Aorta (tissue), 5 donors: ENCODE results near the gene CREB5. TPM values are rescaled to one million over a fixed set of nuclear protein-coding genes. Genes with fewer than 3 reads are reported as not detected.

Experiments used
- ATAC-seq: fragments of 200-7000 bp; cut with Tn5 transposase; one replicate; pipeline ENCODE4 v1.9.1; 2022; ENCODE audit warnings: moderate library complexity; ENCODE audit not compliant: low FRiP score
- DNase-seq, 2 donors: peaks; one replicate each; pipeline ENCODE4 v3.0.0-alpha.2; 2020
- H3K27ac ChIP-seq, 2 donors: one replicate each; pipeline ENCODE4 v1.5.1; 2013; ENCODE audit warnings: low read length in 2 of 2, mild to moderate bottlenecking in 2 of 2, moderate library complexity in 2 of 2, control low read depth in 1 of 2, inconsistent platforms in 1 of 2, low read depth in 1 of 2
- H3K27me3 ChIP-seq, 2 donors: one replicate each; pipeline ENCODE4 v1.6.1; 2013; ENCODE audit warnings: control low read depth in 1 of 2, low read length in 1 of 2, mild to moderate bottlenecking in 1 of 2, moderate library complexity in 1 of 2; ENCODE audit not compliant: insufficient read depth in 2 of 2, control insufficient read depth in 1 of 2
- H3K36me3 ChIP-seq, 2 donors: one replicate each; pipeline ENCODE4 v1.6.1; 2013; ENCODE audit warnings: control low read depth in 1 of 2, low read length in 1 of 2, mild to moderate bottlenecking in 1 of 2; ENCODE audit not compliant: insufficient read depth in 2 of 2, control insufficient read depth in 1 of 2
- H3K4me1 ChIP-seq, 2 donors: one replicate each; pipeline ENCODE4 v1.6.1; 2013; ENCODE audit warnings: low read length in 2 of 2, control low read depth in 1 of 2, mild to moderate bottlenecking in 1 of 2, moderate library complexity in 1 of 2; ENCODE audit not compliant: insufficient read depth in 2 of 2, control insufficient read depth in 1 of 2
- H3K4me3 ChIP-seq, 2 donors: one replicate each; pipeline ENCODE4 v1.5.1; 2013; ENCODE audit warnings: low read length in 2 of 2, control low read depth in 1 of 2, mild to moderate bottlenecking in 1 of 2
- H3K9me3 ChIP-seq: one replicate; pipeline ENCODE4 v1.6.1; 2013; ENCODE audit warnings: mild to moderate bottlenecking, low read length; ENCODE audit not compliant: control insufficient read depth
- WGBS, 2 donors: extraction: QIAGEN DNeasy Blood & Tissue Kit; methylation state at CpG; one replicate each; pipeline ENCODE4 v1.1.7; 2013; 5-methylcytosine and 5-hydroxymethylcytosine counted together
- intact Hi-C, 2 donors: fragments of 100-400 bp; cut with DNase I; formaldehyde crosslinking; loops; one replicate each; pipeline versions ENCODE4 v1.14.2 to v1.15.0; 2022
- polyA plus RNA-seq, 2 donors: library from polyadenylated mRNA; stranded (reverse); fragments of 200-250 nt; gene quantifications; one replicate each; pipeline ENCODE4 v1.2.3, GENCODE V29; 2013
- total RNA-seq, 2 donors: library from RNA; stranded (reverse); fragmentation: NEBNext Ultra II Directional; extraction: Animal tissue kit (Norgen Biotek cat#: 25700); gene quantifications; one replicate each; pipeline ENCODE4 v1.2.1, GENCODE V29; 2021
- donor health status: healthy with polysubstance abuse.
- donor health status: Bipolar disorder and iron deficiency.
- donor health status: DM: no; HTN: no; CAD: no.
- donor health status: DM: no; HTN: no; CAD: no.
- donor health status: DM: yes; HTN: yes; CAD: no.

The CREB5 gene
- total and polyA plus RNA-seq, 4 donors: 2.6 to 57.1 (median 17.9) TPM

- H3K27me3 ChIP-seq: no peaks in the 10 kb centered on the region
- DNase-seq (no peak), ATAC-seq (no peak)
- intact Hi-C loops: no loop called here
- 91% methylated on average over 9 of the region's 9 CpGs for WGBS, 2 donors
- H3K4me1 ChIP-seq: peaks cover 0 to 4% of the 10 kb centered on the region in 2 donors
- no peak overlapping the region for H3K27ac ChIP-seq
- no peaks in the 10 kb centered on the region for H3K9me3 ChIP-seq
- H3K36me3 ChIP-seq: no peaks in the 10 kb centered on the region
- H3K4me3 ChIP-seq: no peak overlapping the region
These were observed 311.0 kb downstream of the CREB5 start for GRCh38 chr7:28723336-28723735.

DNA sequence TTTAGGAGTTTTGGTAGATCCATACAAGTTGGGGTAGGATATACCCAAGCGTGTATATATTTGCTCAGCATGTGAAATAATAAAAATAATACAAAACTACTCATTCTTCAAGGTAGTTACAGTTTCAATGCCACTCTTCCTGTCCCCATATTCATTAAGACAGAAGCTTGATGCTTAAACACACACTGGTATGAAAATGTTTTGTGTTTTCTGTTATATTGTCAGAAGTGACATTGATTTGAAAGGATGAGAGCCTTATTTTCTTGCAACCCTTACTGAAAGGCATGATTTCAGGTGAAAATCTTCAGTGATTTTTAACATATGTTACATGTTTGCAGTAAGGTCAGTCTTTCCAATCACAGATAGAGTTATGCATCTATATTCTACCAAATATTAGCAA lies 312.2 kb downstream of the CREB5 start:
- Histone ChIP-seq H3K36me3 (no peaks in the 10 kb centered on the region), H3K4me3 (no peak overlapping the region), H3K27me3 (no peaks in the 10 kb centered on the region), H3K9me3 (no peaks in the 10 kb centered on the region), H3K4me1 (peaks cover 0 to 4% of the 10 kb centered on the region in 2 donors), H3K27ac (no peak overlapping the region)
- ATAC-seq: no peak
- WGBS, 2 donors: 99 to 100% methylated on average over 1 of the region's 1 CpG
- intact Hi-C loops: no loop called here
- DNase-seq: no peak

- Histone ChIP-seq H3K27ac (peak overlapping the region in 1 of 2 donors; percentile 63), H3K4me1 (peaks cover 0 to 4% of the 10 kb centered on the region in 2 donors), H3K36me3 (no peaks in the 10 kb centered on the region), H3K27me3 (no peaks in the 10 kb centered on the region), H3K9me3 (no peaks in the 10 kb centered on the region), H3K4me3 (no peak overlapping the region)
- ATAC-seq (no peak), DNase-seq (no peak)
- intact Hi-C loops: no loop called here
- whole genome bisulfite sequencing, 2 donors: 2 to 3% methylated on average over 3 of the region's 3 CpGs
These were observed 312.8 kb downstream of the CREB5 start for GRCh38 chr7:28725045-28725642.

- Histone ChIP-seq H3K4me3 (peak overlapping the region in 1 of 2 donors; percentile 10), H3K36me3 (no peaks in the 10 kb centered on the region), H3K9me3 (no peaks in the 10 kb centered on the region), H3K27me3 (no peaks in the 10 kb centered on the region), H3K27ac (no peak overlapping the region), H3K4me1 (peaks cover 0 to 9% of the 10 kb centered on the region in 2 donors)
- ATAC-seq: no peak
- DNase-seq: no peak
- intact Hi-C loops: no loop called here
- 4 to 8% methylated on average over 2 of the region's 2 CpGs for WGBS, 2 donors
These were observed 313.6 kb downstream of the CREB5 start for GRCh38 chr7:28725911-28726310.

GRCh38 chr7:28726555-28726954 lies 314.2 kb downstream of the CREB5 start:
- H3K27me3 ChIP-seq: no peaks in the 10 kb centered on the region
- no peak overlapping the region for H3K4me3 ChIP-seq
- ATAC-seq (no peak), DNase-seq (no peak)
- intact Hi-C loops: no loop called here
- WGBS, 2 donors: 27 to 42% methylated on average over 1 of the region's 1 CpG
- H3K9me3 ChIP-seq: no peaks in the 10 kb centered on the region
- H3K4me1 ChIP-seq: peaks cover 0 to 9% of the 10 kb centered on the region in 2 donors
- H3K27ac ChIP-seq: no peak overlapping the region
- no peaks in the 10 kb centered on the region for H3K36me3 ChIP-seq

- WGBS, 2 donors: 83 to 90% methylated on average over 8 of the region's 8 CpGs
- intact Hi-C loops: no loop called here
- no peak overlapping the region for H3K27ac ChIP-seq
These were observed 317.0 kb downstream of the CREB5 start for GRCh38 chr7:28729281-28729680.

GRCh38 chr7:28729727-28730126 lies 317.4 kb downstream of the CREB5 start:
- ATAC-seq: no peak
- Histone ChIP-seq H3K27ac (no peak overlapping the region), H3K9me3 (no peaks in the 10 kb centered on the region)

More at GRCh38 chr7:28729281-28729680, 317.0 kb downstream of the CREB5 start:
- DNase-seq (no peak), ATAC-seq (no peak)
- Histone ChIP-seq H3K9me3 (no peaks in the 10 kb centered on the region), H3K36me3 (no peaks in the 10 kb centered on the region), H3K27me3 (no peaks in the 10 kb centered on the region), H3K4me3 (no peak overlapping the region), H3K4me1 (peaks cover 0 to 9% of the 10 kb centered on the region in 2 donors)

DNA sequence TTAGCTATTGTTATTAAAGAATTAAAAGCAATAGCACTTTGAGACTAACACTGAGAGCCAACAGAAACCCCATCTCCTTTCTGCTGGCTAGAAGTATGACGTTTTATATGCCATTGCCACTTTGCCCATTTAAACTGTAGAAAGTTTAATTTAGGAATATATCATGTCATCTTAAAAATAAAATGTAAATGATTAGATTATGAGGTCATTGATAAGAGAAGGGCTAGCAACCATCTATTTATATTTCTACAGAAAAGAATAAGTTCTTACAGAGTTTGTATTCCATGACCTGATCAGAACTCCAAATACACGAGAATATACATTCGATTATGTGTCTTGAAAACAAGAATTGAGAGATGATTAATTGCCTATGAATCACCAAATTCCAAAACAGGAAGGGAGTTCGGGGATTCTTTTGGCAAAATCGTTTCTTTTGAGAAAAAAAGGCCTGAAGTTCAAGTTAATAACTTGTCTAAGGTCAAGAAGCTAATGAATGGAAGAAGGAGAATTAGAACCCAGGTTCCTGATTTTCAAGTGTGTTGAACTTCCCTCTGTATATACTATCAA lies 318.9 kb downstream of the CREB5 start:
- ATAC-seq (no peak), DNase-seq (no peak)
- no peak overlapping the region for H3K27ac ChIP-seq
- H3K27me3 ChIP-seq: no peaks in the 10 kb centered on the region
- H3K9me3 ChIP-seq: no peaks in the 10 kb centered on the region
- no peaks in the 10 kb centered on the region for H3K36me3 ChIP-seq
- H3K4me3 ChIP-seq: no peak overlapping the region
- H3K4me1 ChIP-seq: peaks cover 0 to 9% of the 10 kb centered on the region in 2 donors
- intact Hi-C loops: no loop called here
- 22 to 45% methylated on average over 5 of the region's 5 CpGs for WGBS, 2 donors

More at GRCh38 chr7:28729727-28730126, 317.4 kb downstream of the CREB5 start:
- Histone ChIP-seq H3K4me1 (peaks cover 0 to 9% of the 10 kb centered on the region in 2 donors), H3K27me3 (no peaks in the 10 kb centered on the region), H3K36me3 (no peaks in the 10 kb centered on the region), H3K4me3 (no peak overlapping the region)
- DNase-seq: no peak
- intact Hi-C loops: no loop called here
- WGBS, 2 donors: 83 to 88% methylated on average over 3 of the region's 3 CpGs
